Transverse colon (tissue), 4 donors: ENCODE data around the gene MAP3K8.

Experiments used
- CTCF ChIP-seq, 5 experiments: fragments of 200-600 bp in 3 of 5; fragments of 450-650 bp in 2 of 5; sonication (generic) in 3 of 5; IDR thresholded peaks; 1 replicate in 2 of 5; 2 replicates in 3 of 5; pipeline ENCODE4 v1.5.1; 2016 to 2017; ENCODE audit warnings: antibody characterized with exemption in 5 of 5, inconsistent platforms in 3 of 5, mild to moderate bottlenecking in 2 of 5, moderate library complexity in 1 of 5
- POLR2A ChIP-seq: fragments of 450-650 bp; IDR thresholded peaks from one replicate; pipeline ENCODE4 v1.6.1; 2016; ENCODE audit warnings: antibody characterized with exemption, mild to moderate bottlenecking, moderate library complexity
- POLR2AphosphoS5 ChIP-seq, 3 donors: sonication (generic); formaldehyde crosslinking; IDR thresholded peaks; one replicate each; pipeline ENCODE4 v1.6.1; 2016; ENCODE audit warnings: antibody characterized with exemption in 3 of 3

- TF ChIP-seq POLR2A: no peak
- no peak for TF ChIP-seq CTCF (IDR thresholded peaks at IDR 0.05)
- no peak for TF ChIP-seq POLR2AphosphoS5 (IDR thresholded peaks at IDR 0.05)
Observed at GRCh38 chr10:30456266-30456665, 22.3 kb downstream of the MAP3K8 start.
